Ovary (tissue), 9 donors: Measurements from ENCODE around the gene KRT76. TPM values are rescaled to one million over a fixed set of nuclear protein-coding genes. Genes with fewer than 3 reads are reported as not detected.

Experiments
- DNase-seq, 5 donors: peaks; one replicate each; pipeline ENCODE4 v3.0.0-alpha.2; 2019 to 2020
- H3K27ac ChIP-seq, 2 donors: fragments of 200-600 bp; one replicate each; pipeline versions ENCODE4 v1.5.1 to v1.8.0; 2019 to 2022
- H3K27me3 ChIP-seq: fragments of 200-600 bp; one replicate; pipeline ENCODE4 v1.8.0; 2022
- H3K36me3 ChIP-seq: fragments of 200-600 bp; sonication (generic); one replicate; pipeline ENCODE4 v1.5.1; 2019
- H3K4me1 ChIP-seq: one replicate; pipeline ENCODE4 v1.8.1; 2013; ENCODE audit warnings: mild to moderate bottlenecking, moderate library complexity; ENCODE audit not compliant: insufficient read depth
- H3K4me3 ChIP-seq: fragments of 200-600 bp; sonication (generic); one replicate; pipeline ENCODE4 v1.5.1; 2017
- H3K9me3 ChIP-seq, 2 donors: fragments of 200-600 bp in 1 of 2; sonication (generic) in 1 of 2; one replicate each; pipeline versions ENCODE4 v1.5.1 to v1.8.1; 2013 to 2019; ENCODE audit warnings: mild to moderate bottlenecking in 1 of 2, moderate library complexity in 1 of 2
- CTCF ChIP-seq, 3 donors: fragments of 450-650 bp in 2 of 3; fragments of 200-600 bp in 1 of 3; IDR thresholded peaks; one replicate each; pipeline versions ENCODE4 v1.5.1 to v1.8.0; 2016 to 2022; ENCODE audit warnings: antibody characterized with exemption in 3 of 3, mild to moderate bottlenecking in 1 of 3
- EP300 ChIP-seq: sonication (generic); formaldehyde crosslinking; IDR thresholded peaks from one replicate; pipeline ENCODE4 v1.6.1; 2017; ENCODE audit warnings: antibody characterized with exemption
- POLR2A ChIP-seq: fragments of 450-650 bp; IDR thresholded peaks from one replicate; pipeline ENCODE4 v1.6.1; 2017; ENCODE audit warnings: antibody characterized with exemption, mild to moderate bottlenecking, moderate library complexity
- WGBS, 3 donors: extraction: QIAGEN DNeasy Blood & Tissue Kit in 1 of 3; methylation state at CpG; one replicate each; pipeline versions ENCODE4 v1.1.5 to v1.1.7; 2013 to 2017; 5-methylcytosine and 5-hydroxymethylcytosine counted together
- intact Hi-C, 4 donors: fragments of 100-400 bp; cut with DNase I; formaldehyde crosslinking; loops; one replicate each; pipeline versions ENCODE4 v1.11.0 to v1.15.1; 2022 to 2023
- polyA plus RNA-seq, 2 donors: library from polyadenylated mRNA; stranded (reverse); fragments of 200-250 nt in 1 of 2; fragments of 350-450 nt in 1 of 2; fragmentation: Illumina TruSeq in 1 of 2; extraction: RNeasy Lipid Tissue Mini Kit (QIAGEN cat#74804) in 1 of 2; gene quantifications; one replicate each; pipeline ENCODE4 v1.2.3, GENCODE V29; 2013 to 2014
- small RNA-seq: library from RNA; depleted of rRNA; stranded (forward); fragments of <200 nt; gene quantifications from one replicate; pipeline ENCODE3, GENCODE V24; 2016
- total RNA-seq, 7 donors: library from RNA; depleted of rRNA in 2 of 7; stranded (reverse); fragments of >200 nt in 2 of 7; fragmentation: NEBNext Ultra II Directional in 3 of 7; extraction: Animal tissue kit (Norgen Biotek cat#: 25700) in 3 of 7; gene quantifications; one replicate each; pipeline versions ENCODE4 v1.1.0 to v1.2.4, GENCODE V29; 2016 to 2023
- donor health status: DM: no; HTN: no; CAD: no; lungs with moderate emphysema.
- donor health status: DM: no; HTN: no; CAD: no.
- donor health status: Bipolar disorder and iron deficiency.
- donor health status: DM: yes; HTN: yes; CAD: no.
- donor health status: DM: no; HTN: no; CAD: no.
- donor health status: DM: yes; HTN: yes; CAD: no.

KRT76 gene
- total and polyA plus RNA-seq, 9 donors, result not detected

GRCh38 chr12:52721838-52722470 is 55.2 kb downstream of the KRT76 start:
- intact Hi-C loops, result no loop called here
- Histone ChIP-seq H3K27ac (no peak overlapping the region), H3K4me1 (no peaks in the 10 kb centered on the region), H3K9me3 (no peaks in the 10 kb centered on the region), H3K36me3 (no peaks in the 10 kb centered on the region), H3K4me3 (no peak overlapping the region), H3K27me3 (no peaks in the 10 kb centered on the region)
- 36 to 37% (median 36%) methylated on average over 3 of the region's 3 CpGs for whole genome bisulfite sequencing, 3 donors
- DNase-seq, result no peak
- TF ChIP-seq CTCF (IDR thresholded peaks at IDR 0.05), result no peak
- TF ChIP-seq POLR2A, result no peak
- TF ChIP-seq EP300, result no peak

GRCh38 chr12:52720365-52720886 is 56.7 kb downstream of the KRT76 start:
- Histone ChIP-seq H3K27me3 (no peaks in the 10 kb centered on the region), H3K27ac (no peak overlapping the region), H3K9me3 (no peaks in the 10 kb centered on the region), H3K4me3 (no peak overlapping the region), H3K36me3 (no peaks in the 10 kb centered on the region), H3K4me1 (no peaks in the 10 kb centered on the region)
- WGBS, 3 donors, result 71 to 79% (median 78%) methylated on average over 8 of the region's 8 CpGs
- TF ChIP-seq CTCF (IDR thresholded peaks at IDR 0.05), result no peak
- TF ChIP-seq POLR2A, result no peak
- no peak for TF ChIP-seq EP300
- no peak for DNase-seq
- intact Hi-C loops, result no loop called here

Small RNA genes lying within 50 kb of the gene (small RNA-seq; reads per million reads assigned to genes)
- not detected for gene AC107016.2

Other genes starting within 250 kb of the KRT76 start
- gene KRT71, start 224.2 kb downstream of the KRT76 start, total RNA-seq, result not detected
- not detected for gene KRT71, start 224.2 kb downstream of the KRT76 start, polyA plus RNA-seq
- not detected for gene KRT74, start 203.5 kb downstream of the KRT76 start, total RNA-seq
- not detected for gene KRT74, start 203.5 kb downstream of the KRT76 start, polyA plus RNA-seq
- gene KRT72, start 175.9 kb downstream of the KRT76 start, total RNA-seq, result not detected
- gene KRT72, start 175.9 kb downstream of the KRT76 start, polyA plus RNA-seq, result not detected
- gene KRT73, start 158.8 kb downstream of the KRT76 start, total RNA-seq, result not detected
- not detected for gene KRT73, start 158.8 kb downstream of the KRT76 start, polyA plus RNA-seq
- not detected for gene KRT2, start 125.1 kb downstream of the KRT76 start, total RNA-seq
- not detected for gene KRT2, start 125.1 kb downstream of the KRT76 start, polyA plus RNA-seq
- not detected for gene KRT1, start 96.9 kb downstream of the KRT76 start, total RNA-seq
- gene KRT1, start 96.9 kb downstream of the KRT76 start, polyA plus RNA-seq, result not detected
- not detected for gene KRT77, start 73.8 kb downstream of the KRT76 start, total RNA-seq
- not detected for gene KRT77, start 73.8 kb downstream of the KRT76 start, polyA plus RNA-seq
- gene KRT3, start 18.8 kb upstream of the KRT76 start, total RNA-seq, result not detected
- not detected for gene KRT3, start 18.8 kb upstream of the KRT76 start, polyA plus RNA-seq
- under 1 TPM in 2 of 7 donors, not detected in 5; 0.17 to 0.34 TPM for gene KRT4, start 36.8 kb upstream of the KRT76 start, total RNA-seq
- gene KRT4, start 36.8 kb upstream of the KRT76 start, polyA plus RNA-seq, result not detected
- not detected for gene KRT79, start 57.0 kb upstream of the KRT76 start, total RNA-seq
- gene KRT79, start 57.0 kb upstream of the KRT76 start, polyA plus RNA-seq, result not detected
- under 1 TPM in 1 of 7 donors, not detected in 6; 0.46 TPM for gene KRT78, start 71.6 kb upstream of the KRT76 start, total RNA-seq
- gene KRT78, start 71.6 kb upstream of the KRT76 start, polyA plus RNA-seq, result not detected
- gene KRT8, start 127.7 kb upstream of the KRT76 start, total RNA-seq, result 100 to 1,000 TPM in 1 of 7 donors, 10 to 100 TPM in 4, 1 to 10 TPM in 2; 2.7 to 663 (median 47.2) TPM
- gene KRT8, start 127.7 kb upstream of the KRT76 start, polyA plus RNA-seq, result 10 to 100 TPM; 16.7 to 43.7 TPM
- gene KRT18, start 171.8 kb upstream of the KRT76 start, total RNA-seq, result 1,000 to 10,000 TPM in 1 of 7 donors, 10 to 100 TPM in 4, 1 to 10 TPM in 2; 4.4 to 1,005 (median 64.8) TPM
- gene KRT18, start 171.8 kb upstream of the KRT76 start, polyA plus RNA-seq, result 10 to 100 TPM; 17.8 to 38.9 TPM
- gene EIF4B, start 229.1 kb upstream of the KRT76 start, total RNA-seq, result 1,000 to 10,000 TPM in 3 of 7 donors, 100 to 1,000 TPM in 4; 713 to 1,452 (median 896) TPM
- gene EIF4B, start 229.1 kb upstream of the KRT76 start, polyA plus RNA-seq, result 100 to 1,000 TPM; 316 to 882 TPM